ENCODE results near the gene RHD.
"Not testable (repeated sequence)": the region's sequence is repeated elsewhere in the genome, so short reads cannot be mapped to it uniquely, and the experiment has no call there.

The RHD gene

DNA sequence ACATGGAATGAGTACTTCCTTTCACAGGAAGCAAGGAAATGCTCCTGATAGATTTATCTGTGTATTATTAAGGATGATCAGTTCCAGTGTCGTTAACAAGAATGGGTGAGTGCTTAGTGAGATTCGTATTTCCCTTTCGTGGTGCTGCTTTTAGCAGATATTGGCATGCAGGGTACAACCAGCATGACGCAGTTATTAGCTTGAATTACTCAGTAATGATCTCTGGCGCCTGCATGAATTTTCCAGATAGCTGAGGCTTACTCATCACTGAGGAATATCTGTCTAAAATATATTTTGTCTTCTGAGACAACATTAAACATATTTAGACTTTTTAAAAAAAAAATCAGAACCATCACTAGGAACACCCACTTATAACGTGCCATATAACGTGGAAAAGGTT lies 99.4 kb downstream of the RHD start:
- H3K27me3 ChIP-seq (ENCODE audit: control insufficient read depth, insufficient read depth, low read length); H3K36me3 ChIP-seq (ENCODE audit: control insufficient read depth, insufficient read depth, low read length); H3K9me3 ChIP-seq (ENCODE audit: control insufficient read depth, insufficient read depth, low read length); H3K4me3 ChIP-seq (ENCODE audit: low read depth, low read length); H3K4me1 ChIP-seq (ENCODE audit: control insufficient read depth, insufficient read depth, low read length); H3K9ac ChIP-seq (ENCODE audit: low read depth, low read length): not testable (repeated sequence)

DNA sequence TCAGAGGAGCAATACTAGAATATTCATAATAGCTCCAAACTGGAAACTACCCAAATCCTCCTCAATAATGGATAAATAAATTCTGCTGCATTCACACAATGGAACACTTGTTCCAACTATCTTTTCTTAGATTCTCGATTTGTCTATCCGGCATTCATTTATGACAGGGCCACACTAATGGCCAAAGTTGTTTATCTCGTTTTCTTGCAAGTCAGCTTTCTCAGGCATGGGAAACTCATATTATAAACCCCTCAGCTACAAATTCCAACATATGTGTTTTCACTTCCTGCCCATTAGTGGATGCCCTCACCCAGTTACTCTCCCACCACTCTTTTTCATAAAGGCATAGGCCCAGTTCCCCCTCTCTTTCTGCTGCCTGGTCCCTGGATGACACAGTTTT lies 106.1 kb downstream of the RHD start:
- not testable (repeated sequence) for H3K9ac ChIP-seq (ENCODE audit: low read depth, low read length); H3K4me3 ChIP-seq (ENCODE audit: low read depth, low read length); H3K36me3 ChIP-seq (ENCODE audit: control insufficient read depth, insufficient read depth, low read length); H3K9me3 ChIP-seq (ENCODE audit: control insufficient read depth, insufficient read depth, low read length); H3K27me3 ChIP-seq (ENCODE audit: control insufficient read depth, insufficient read depth, low read length); H3K4me1 ChIP-seq (ENCODE audit: control insufficient read depth, insufficient read depth, low read length)
